Measurements from ENCODE around the gene PTPRB.

PTPRB gene

GRCh38 chr12:70598467-70599193, 38.6 kb downstream of the PTPRB start:
- FAIRE-seq (no peak), DNase-seq (ENCODE audit: low spot score) (no peak)

- no peak for FAIRE-seq
- no peak for DNase-seq (ENCODE audit: low spot score)
Measured at GRCh38 chr12:70592664-70593063, 44.6 kb downstream of the PTPRB start.

DNA sequence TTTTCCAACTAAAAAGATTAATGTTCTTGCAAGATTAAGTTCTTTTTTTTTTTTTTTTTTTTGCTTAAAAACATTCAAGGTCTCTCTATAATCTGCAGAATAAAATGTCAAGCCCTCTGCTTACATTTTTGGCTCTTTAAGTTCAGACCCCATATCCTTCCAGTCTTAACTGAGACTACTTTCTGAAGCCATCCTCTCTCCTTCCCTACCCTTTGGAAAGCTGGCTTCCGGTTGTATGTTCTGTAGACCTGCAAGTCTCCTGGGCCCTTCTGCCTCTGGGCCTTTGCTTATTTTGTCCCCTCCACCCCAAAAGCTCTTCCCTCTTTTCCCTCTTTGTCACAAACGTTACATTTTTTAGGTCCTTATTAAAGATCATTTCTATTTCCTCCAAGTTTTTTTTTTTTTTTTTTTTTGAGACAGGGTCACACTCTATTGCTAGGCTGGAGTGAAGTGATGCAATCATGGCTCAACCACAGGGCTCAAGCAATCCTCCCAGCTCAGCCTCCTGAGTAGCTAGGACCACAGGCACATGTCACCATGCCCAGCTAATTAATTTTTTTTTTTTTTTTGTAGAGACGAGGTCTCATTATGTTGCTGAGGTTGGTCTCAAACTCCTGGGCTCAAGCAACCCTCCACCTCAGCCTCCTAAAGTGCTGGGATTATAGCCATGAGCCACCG, 46.5 kb downstream of the PTPRB start:
- no peak for DNase-seq (ENCODE audit: low spot score)
- FAIRE-seq: no peak

GRCh38 chr12:70590051-70590450, 47.2 kb downstream of the PTPRB start:
- FAIRE-seq (no peak), DNase-seq (ENCODE audit: low spot score) (peak; percentile 51)

GRCh38 chr12:70584332-70584731, 52.9 kb downstream of the PTPRB start:
- DNase-seq (ENCODE audit: low spot score): no peak
- FAIRE-seq: no peak

DNA sequence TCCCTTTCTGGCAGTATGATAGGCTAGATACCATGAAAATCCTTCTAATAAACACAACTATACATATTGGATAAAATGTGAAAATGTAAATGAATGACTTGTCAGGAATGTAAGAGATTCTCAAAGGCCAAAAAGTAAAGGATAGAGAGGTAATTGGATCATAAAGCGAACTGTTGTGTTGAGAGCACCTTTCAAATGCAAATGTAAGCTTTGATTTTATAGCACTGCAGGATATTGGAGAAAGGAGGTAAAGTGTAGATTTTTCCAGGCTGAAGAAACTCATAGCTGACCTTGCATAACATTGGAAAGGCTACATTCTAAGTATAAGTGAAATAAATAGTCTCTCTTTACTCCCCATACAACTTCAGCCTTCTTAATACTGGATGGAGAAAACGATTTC, 54.0 kb downstream of the PTPRB start:
- FAIRE-seq (no peak), DNase-seq (ENCODE audit: low spot score) (no peak)

DNA sequence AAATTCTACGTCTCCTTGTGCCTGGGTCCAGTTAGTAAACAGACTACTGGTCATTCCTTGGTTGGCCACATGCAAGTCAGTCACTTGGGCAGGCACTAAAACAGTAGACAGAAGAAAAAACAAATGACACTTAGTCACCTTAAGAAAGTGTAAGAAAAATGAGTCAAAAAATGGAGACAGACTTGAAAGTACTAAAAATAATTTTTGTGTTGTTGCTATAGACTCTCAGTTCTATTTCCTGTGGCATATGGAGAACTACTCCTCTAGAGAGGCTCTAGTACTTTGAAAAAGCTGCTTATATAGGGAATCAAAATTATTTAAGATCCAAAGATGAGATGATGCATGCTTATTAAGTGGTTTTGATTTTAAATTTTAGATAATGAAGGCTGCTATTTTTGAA, 56.0 kb downstream of the PTPRB start:
- FAIRE-seq: no peak
- no peak for DNase-seq (ENCODE audit: low spot score)

DNA sequence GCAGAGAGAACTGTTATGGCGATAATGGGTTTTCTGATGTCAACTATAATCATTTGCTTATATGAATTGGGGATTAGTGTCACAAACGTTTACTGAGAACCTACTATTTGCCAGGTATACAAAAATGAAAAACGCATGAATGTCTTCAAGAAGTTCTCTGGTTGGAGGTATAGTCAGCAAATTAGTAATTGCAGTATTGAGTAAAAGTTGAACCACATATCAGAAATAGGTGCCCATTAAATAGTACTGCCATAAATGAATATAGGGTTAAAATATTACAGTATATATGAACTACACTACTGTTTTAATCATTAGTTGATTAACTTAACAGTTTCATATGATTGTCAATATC, 60.0 kb downstream of the PTPRB start:
- no peak for DNase-seq (ENCODE audit: low spot score)
- no peak for FAIRE-seq

GRCh38 chr12:70576341-70577282, 60.6 kb downstream of the PTPRB start:
- FAIRE-seq: peak; percentile 61

GRCh38 chr12:70571705-70572268, 65.4 kb downstream of the PTPRB start:
- FAIRE-seq: no peak
- no peak for DNase-seq (ENCODE audit: low spot score)

More at GRCh38 chr12:70576341-70577282, 60.6 kb downstream of the PTPRB start:
- peak; percentile 52 for DNase-seq (ENCODE audit: low spot score)

DNA sequence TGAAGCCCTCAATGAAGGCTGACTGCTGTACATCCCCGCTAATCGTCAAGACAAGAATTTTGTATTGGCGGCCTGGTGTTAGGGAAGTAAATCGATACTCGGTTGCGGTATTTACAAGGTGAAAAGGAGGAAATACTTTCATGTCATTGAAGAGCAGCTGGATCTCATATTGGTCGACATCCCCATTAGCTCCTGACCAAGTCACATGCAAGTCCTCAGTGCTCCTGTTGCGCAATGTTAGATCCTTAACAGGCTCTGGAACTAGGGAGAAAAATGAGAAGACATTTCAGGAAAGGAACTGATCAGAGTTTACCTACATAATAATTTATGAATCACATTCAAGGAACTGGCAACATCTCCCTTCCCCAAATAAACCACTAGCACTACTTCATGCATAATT, 66.2 kb downstream of the PTPRB start:
- FAIRE-seq: no peak
- DNase-seq (ENCODE audit: low spot score): no peak

- FAIRE-seq: no peak
- DNase-seq (ENCODE audit: low spot score): no peak
Measured at GRCh38 chr12:70561550-70561949, 75.7 kb downstream of the PTPRB start.

GRCh38 chr12:70560671-70561070, 76.6 kb downstream of the PTPRB start:
- no peak for FAIRE-seq

DNA sequence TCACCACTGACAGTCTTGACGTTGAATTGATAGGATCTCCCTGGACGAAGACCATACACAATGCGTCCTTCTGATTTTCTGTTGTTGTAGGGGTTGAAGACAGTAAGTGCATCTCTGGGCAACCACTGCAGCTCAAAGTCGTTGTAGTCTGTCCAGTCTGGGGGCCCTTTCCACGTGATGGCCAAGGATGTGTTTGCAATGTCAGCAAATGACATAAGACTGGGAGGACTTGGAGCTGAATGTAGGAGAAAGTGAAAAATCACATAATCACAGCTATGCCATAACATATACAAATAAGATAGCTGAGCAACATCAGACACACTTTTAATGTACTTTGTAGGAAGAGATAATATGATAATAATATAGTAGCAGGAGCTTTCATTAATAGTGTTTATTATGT, 77.8 kb downstream of the PTPRB start:
- FAIRE-seq: no peak
- no peak for DNase-seq (ENCODE audit: low spot score)

More at GRCh38 chr12:70560671-70561070, 76.6 kb downstream of the PTPRB start:
- no peak for DNase-seq (ENCODE audit: low spot score)

- DNase-seq (ENCODE audit: low spot score) (no peak), FAIRE-seq (no peak)
Measured at GRCh38 chr12:70557583-70558191, 79.5 kb downstream of the PTPRB start.

GRCh38 chr12:70556179-70556869, 80.9 kb downstream of the PTPRB start:
- DNase-seq (ENCODE audit: low spot score): no peak
- no peak for FAIRE-seq

GRCh38 chr12:70555081-70555480, 82.1 kb downstream of the PTPRB start:
- DNase-seq (ENCODE audit: low spot score): no peak
- FAIRE-seq: no peak

- no peak for FAIRE-seq
- DNase-seq (ENCODE audit: low spot score): no peak
Measured at GRCh38 chr12:70553391-70553859, 83.8 kb downstream of the PTPRB start.

GRCh38 chr12:70551731-70552130, 85.5 kb downstream of the PTPRB start:
- no peak for FAIRE-seq
- no peak for DNase-seq (ENCODE audit: low spot score)

DNA sequence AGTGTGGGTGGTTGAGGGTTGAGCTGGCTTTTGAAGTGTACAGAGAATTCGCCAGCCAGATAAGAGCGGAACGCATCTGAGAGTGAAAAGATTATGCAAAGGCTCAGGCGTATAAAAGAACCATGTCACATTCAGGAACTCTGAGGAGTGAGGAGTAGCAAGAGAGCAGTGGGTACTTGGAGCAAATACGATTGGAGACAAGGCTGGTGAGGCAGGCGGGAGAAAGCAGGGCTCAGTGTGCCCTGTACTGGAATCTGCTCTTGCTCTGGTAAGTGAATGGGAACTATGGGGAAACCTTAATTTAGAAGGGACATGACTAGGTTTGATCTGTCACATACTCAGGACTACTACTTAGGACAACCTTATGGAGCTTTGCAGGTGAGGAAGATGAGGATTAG, 87.0 kb downstream of the PTPRB start:
- FAIRE-seq (no peak), DNase-seq (ENCODE audit: low spot score) (no peak)
